Spinal cord (tissue), 10 donors: ENCODE measurements around the gene CDX2. TPM values are rescaled to one million over a fixed set of nuclear protein-coding genes. Genes with fewer than 3 reads are reported as not detected.

Source experiments
- DNase-seq, 6 donors: peaks; one replicate each; pipeline versions ENCODE4 v3.0.0 to v3.0.0-alpha.2; 2013 to 2015; ENCODE audit warnings: low spot score in 6 of 6, low read depth in 4 of 6
- H3K27ac ChIP-seq: one replicate; pipeline ENCODE4 v1.5.1; 2013; ENCODE audit warnings: low read depth, low read length, control low read depth
- H3K27me3 ChIP-seq: one replicate; pipeline ENCODE4 v1.6.1; 2013; ENCODE audit warnings: low read length; ENCODE audit not compliant: control insufficient read depth, insufficient read depth
- H3K36me3 ChIP-seq: one replicate; pipeline ENCODE4 v1.6.1; 2013; ENCODE audit warnings: low read length; ENCODE audit not compliant: control insufficient read depth, insufficient read depth
- H3K4me1 ChIP-seq: one replicate; pipeline ENCODE4 v1.6.1; 2013; ENCODE audit warnings: low read length; ENCODE audit not compliant: control insufficient read depth, insufficient read depth
- H3K4me3 ChIP-seq: one replicate; pipeline ENCODE4 v1.5.1; 2013; ENCODE audit warnings: low read depth, low read length, control low read depth
- H3K9me3 ChIP-seq: one replicate; pipeline ENCODE4 v1.6.1; 2013; ENCODE audit warnings: low read length; ENCODE audit not compliant: control insufficient read depth, insufficient read depth
- WGBS: methylation state at CpG from one replicate; pipeline ENCODE4 v1.1.5; 2013; ENCODE audit warnings: missing lambda C conversion rate; ENCODE audit not compliant: insufficient coverage; 5-methylcytosine and 5-hydroxymethylcytosine counted together
- polyA plus RNA-seq, 2 donors: library from polyadenylated mRNA; unstranded; fragments of 120-200 nt; gene quantifications; one replicate each; pipeline ENCODE4 v1.2.1, GENCODE V29; 2013; ENCODE audit not compliant: insufficient read length in 2 of 2
- total RNA-seq, 2 donors: library from RNA; depleted of rRNA in 1 of 2; stranded (reverse); fragments of 120-200 nt in 1 of 2; fragments of >200 nt in 1 of 2; gene quantifications; one replicate each; pipeline versions ENCODE4 v1.2.3 to v1.2.4, GENCODE V29; 2013 to 2014
- donor health status: healthy.

Gene CDX2
- total and polyA plus RNA-seq, 4 donors, result not detected

- 57% methylated on average over 1 of the region's 2 CpGs for WGBS
Measured at GRCh38 chr13:27972478-27972820, 3.3 kb upstream of the CDX2 start.

GRCh38 chr13:27971776-27972477 lies 2.8 kb upstream of the CDX2 start:
- H3K27me3 ChIP-seq, result peaks cover 99% of the 10 kb centered on the region
- WGBS, result 41% methylated on average over 7 of the region's 7 CpGs
- no peaks in the 10 kb centered on the region for H3K36me3 ChIP-seq
- DNase-seq, result no peak
- H3K9me3 ChIP-seq, result no peaks in the 10 kb centered on the region
- H3K27ac ChIP-seq, result no peak overlapping the region
- H3K4me3 ChIP-seq, result no peak overlapping the region
- H3K4me1 ChIP-seq, result peaks cover 18% of the 10 kb centered on the region

More at GRCh38 chr13:27972478-27972820, 3.3 kb upstream of the CDX2 start:
- H3K27ac ChIP-seq, result no peak overlapping the region
- peaks cover 18% of the 10 kb centered on the region for H3K4me1 ChIP-seq
- no peak for DNase-seq
- H3K9me3 ChIP-seq, result no peaks in the 10 kb centered on the region
- H3K4me3 ChIP-seq, result no peak overlapping the region
- peaks cover 99% of the 10 kb centered on the region for H3K27me3 ChIP-seq
- H3K36me3 ChIP-seq, result no peaks in the 10 kb centered on the region

GRCh38 chr13:27971236-27971645 lies 2.1 kb upstream of the CDX2 start:
- H3K27ac ChIP-seq, result no peak overlapping the region
- no peaks in the 10 kb centered on the region for H3K36me3 ChIP-seq
- peaks cover 99% of the 10 kb centered on the region for H3K27me3 ChIP-seq
- 13% methylated on average over 12 of the region's 13 CpGs for WGBS
- no peaks in the 10 kb centered on the region for H3K9me3 ChIP-seq
- DNase-seq, result no peak
- H3K4me1 ChIP-seq, result peaks cover 24% of the 10 kb centered on the region
- no peak overlapping the region for H3K4me3 ChIP-seq

- H3K4me3 ChIP-seq, result no peak overlapping the region
- no peak overlapping the region for H3K27ac ChIP-seq
- no peak for DNase-seq
- no peaks in the 10 kb centered on the region for H3K9me3 ChIP-seq
- peaks cover 26% of the 10 kb centered on the region for H3K4me1 ChIP-seq
- H3K27me3 ChIP-seq, result peaks cover 99% of the 10 kb centered on the region
- WGBS, result under 1% methylated on average over 45 of the region's 53 CpGs
- H3K36me3 ChIP-seq, result no peaks in the 10 kb centered on the region
Measured at GRCh38 chr13:27970382-27971235, 1.5 kb upstream of the CDX2 start.

- Histone ChIP-seq H3K36me3 (no peaks in the 10 kb centered on the region), H3K27ac (no peak overlapping the region), H3K9me3 (no peaks in the 10 kb centered on the region), H3K4me3 (no peak overlapping the region), H3K27me3 (peaks cover 99% of the 10 kb centered on the region), H3K4me1 (peaks cover 25% of the 10 kb centered on the region)
- DNase-seq, result no peak
- no CpG with 5 or more reads among the region's 7 CpGs for WGBS
Measured at GRCh38 chr13:27969866-27970229, 733 bp upstream of the CDX2 start.

- under 1% methylated on average over 86 of the region's 86 CpGs for WGBS
- Histone ChIP-seq H3K4me3 (no peak overlapping the region), H3K9me3 (no peaks in the 10 kb centered on the region), H3K36me3 (no peaks in the 10 kb centered on the region), H3K27ac (no peak overlapping the region), H3K4me1 (peaks cover 25% of the 10 kb centered on the region), H3K27me3 (peaks cover 98% of the 10 kb centered on the region)
- no peak for DNase-seq
Measured at GRCh38 chr13:27968316-27969081, 616 bp downstream of the CDX2 start.

- under 1% methylated on average over 30 of the region's 33 CpGs for WGBS
- H3K4me1 ChIP-seq, result peaks cover 25% of the 10 kb centered on the region
- no peaks in the 10 kb centered on the region for H3K9me3 ChIP-seq
- peaks cover 98% of the 10 kb centered on the region for H3K27me3 ChIP-seq
- H3K4me3 ChIP-seq, result no peak overlapping the region
- H3K36me3 ChIP-seq, result no peaks in the 10 kb centered on the region
- H3K27ac ChIP-seq, result no peak overlapping the region
- DNase-seq, result no peak
Measured at GRCh38 chr13:27967736-27968315, 1.3 kb downstream of the CDX2 start.

GRCh38 chr13:27967203-27967735 lies 1.8 kb downstream of the CDX2 start:
- 1% methylated on average over 18 of the region's 18 CpGs for WGBS
- Histone ChIP-seq H3K4me1 (peaks cover 25% of the 10 kb centered on the region), H3K27ac (no peak overlapping the region), H3K9me3 (no peaks in the 10 kb centered on the region), H3K36me3 (no peaks in the 10 kb centered on the region), H3K4me3 (no peak overlapping the region), H3K27me3 (peaks cover 98% of the 10 kb centered on the region)
- no peak for DNase-seq

- Histone ChIP-seq H3K9me3 (no peaks in the 10 kb centered on the region), H3K27ac (no peak overlapping the region), H3K36me3 (no peaks in the 10 kb centered on the region), H3K4me3 (no peak overlapping the region), H3K4me1 (peaks cover 25% of the 10 kb centered on the region), H3K27me3 (peaks cover 98% of the 10 kb centered on the region)
- 1% methylated on average over 35 of the region's 38 CpGs for WGBS
- no peak for DNase-seq
Measured at GRCh38 chr13:27966641-27967202, 2.4 kb downstream of the CDX2 start.
